ENCODE results near the gene GPR137C. TPM values are rescaled to one million over a fixed set of nuclear protein-coding genes. Genes with fewer than 3 reads are reported as not detected.
"Not testable (repeated sequence)": the region's sequence is repeated elsewhere in the genome, so short reads cannot be mapped to it uniquely, and the experiment has no call there.

The GPR137C gene
- total RNA-seq, 1 donor from 2014 or later, result 0.26 TPM

GRCh38 chr14:52553671-52554575 lies 1.3 kb downstream of the GPR137C start:
- peak; percentile 76 for FAIRE-seq
- TF ChIP-seq, protein P1, sequence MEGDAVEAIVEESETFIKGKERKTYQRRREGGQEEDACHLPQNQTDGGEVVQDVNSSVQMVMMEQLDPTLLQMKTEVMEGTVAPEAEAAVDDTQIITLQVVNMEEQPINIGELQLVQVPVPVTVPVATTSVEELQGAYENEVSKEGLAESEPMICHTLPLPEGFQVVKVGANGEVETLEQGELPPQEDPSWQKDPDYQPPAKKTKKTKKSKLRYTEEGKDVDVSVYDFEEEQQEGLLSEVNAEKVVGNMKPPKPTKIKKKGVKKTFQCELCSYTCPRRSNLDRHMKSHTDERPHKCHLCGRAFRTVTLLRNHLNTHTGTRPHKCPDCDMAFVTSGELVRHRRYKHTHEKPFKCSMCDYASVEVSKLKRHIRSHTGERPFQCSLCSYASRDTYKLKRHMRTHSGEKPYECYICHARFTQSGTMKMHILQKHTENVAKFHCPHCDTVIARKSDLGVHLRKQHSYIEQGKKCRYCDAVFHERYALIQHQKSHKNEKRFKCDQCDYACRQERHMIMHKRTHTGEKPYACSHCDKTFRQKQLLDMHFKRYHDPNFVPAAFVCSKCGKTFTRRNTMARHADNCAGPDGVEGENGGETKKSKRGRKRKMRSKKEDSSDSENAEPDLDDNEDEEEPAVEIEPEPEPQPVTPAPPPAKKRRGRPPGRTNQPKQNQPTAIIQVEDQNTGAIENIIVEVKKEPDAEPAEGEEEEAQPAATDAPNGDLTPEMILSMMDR (IDR thresholded peaks at IDR 0.05; ENCODE audit: insufficient read depth, low read length, severe bottlenecking), result no peak
- H3K36me3 ChIP-seq (ENCODE audit: control insufficient read depth, insufficient read depth, low read length), result no peaks in the 10 kb centered on the region
- DNase-seq (ENCODE audit: low read depth), result peak; percentile 86
- no peaks in the 10 kb centered on the region for H3K27me3 ChIP-seq (ENCODE audit: control insufficient read depth, insufficient read depth, low read length)
- peak overlapping the region; percentile 54 for H3K4me3 ChIP-seq (ENCODE audit: low read depth, low read length)

- Histone ChIP-seq H3K36me3 (ENCODE audit: control insufficient read depth, insufficient read depth, low read length) (no peaks in the 10 kb centered on the region), H3K27me3 (ENCODE audit: control insufficient read depth, insufficient read depth, low read length) (no peaks in the 10 kb centered on the region), H3K4me3 (ENCODE audit: low read depth, low read length) (no peak overlapping the region)
- FAIRE-seq (no peak), DNase-seq (ENCODE audit: low read depth) (no peak)
- TF ChIP-seq, protein P1 (IDR thresholded peaks at IDR 0.05; ENCODE audit: insufficient read depth, low read length, severe bottlenecking), result no peak
Observed at GRCh38 chr14:52558688-52559087, 6.1 kb downstream of the GPR137C start.

DNA sequence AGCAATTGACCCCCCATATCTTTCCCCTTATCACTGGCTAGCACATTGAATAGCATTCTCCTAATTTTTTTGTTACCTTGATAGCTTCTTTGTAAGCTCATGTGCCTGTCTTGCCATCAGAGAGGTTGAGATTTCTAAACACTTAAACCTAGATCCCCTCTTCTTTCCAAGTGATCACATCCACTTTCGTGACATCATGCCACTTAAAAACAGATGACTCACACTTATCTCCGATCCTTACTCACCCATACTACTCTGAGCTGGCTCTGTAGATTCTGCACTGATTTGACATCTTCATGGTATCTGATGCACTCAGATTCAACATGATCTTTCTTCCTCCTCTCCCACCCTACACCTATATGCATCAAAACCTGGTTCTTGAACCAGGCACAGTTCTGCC lies 10.5 kb downstream of the GPR137C start:
- Histone ChIP-seq H3K36me3 (ENCODE audit: control insufficient read depth, insufficient read depth, low read length) (no peaks in the 10 kb centered on the region), H3K4me3 (ENCODE audit: low read depth, low read length) (no peak overlapping the region), H3K27me3 (ENCODE audit: control insufficient read depth, insufficient read depth, low read length) (no peaks in the 10 kb centered on the region)
- DNase-seq (ENCODE audit: low read depth) (peak; percentile 69), FAIRE-seq (no peak)
- TF ChIP-seq, protein P1 (IDR thresholded peaks at IDR 0.05; ENCODE audit: insufficient read depth, low read length, severe bottlenecking), result no peak

- not testable (repeated sequence) for H3K4me3 ChIP-seq (ENCODE audit: low read depth, low read length); DNase-seq (ENCODE audit: low read depth); H3K36me3 ChIP-seq (ENCODE audit: control insufficient read depth, insufficient read depth, low read length); H3K27me3 ChIP-seq (ENCODE audit: control insufficient read depth, insufficient read depth, low read length); FAIRE-seq
Observed at GRCh38 chr14:52568454-52568853, 15.8 kb downstream of the GPR137C start.

DNA sequence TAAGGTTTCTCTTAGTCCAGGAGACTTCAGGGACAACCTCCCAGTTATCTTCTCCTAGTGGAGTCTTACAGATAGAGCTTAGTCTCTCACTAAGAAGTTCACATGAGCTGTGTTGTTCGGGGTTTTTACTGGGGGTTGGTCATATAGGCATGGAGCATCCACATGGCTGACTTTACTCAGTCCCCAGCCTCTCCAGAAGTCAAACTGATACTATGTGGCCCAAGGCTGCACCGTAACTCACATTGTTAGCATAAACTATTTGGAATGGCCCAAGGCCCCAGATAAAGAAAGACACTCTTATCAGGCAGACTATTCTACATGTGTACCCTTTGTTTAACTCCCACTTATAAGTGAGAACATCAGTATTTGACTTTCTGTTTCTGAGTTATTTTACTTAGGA lies 23.2 kb downstream of the GPR137C start:
- no peak for FAIRE-seq
- H3K36me3 ChIP-seq (ENCODE audit: control insufficient read depth, insufficient read depth, low read length), result no peaks in the 10 kb centered on the region
- no peak for DNase-seq (ENCODE audit: low read depth)
- no peak overlapping the region for H3K4me3 ChIP-seq (ENCODE audit: low read depth, low read length)
- no peaks in the 10 kb centered on the region for H3K27me3 ChIP-seq (ENCODE audit: control insufficient read depth, insufficient read depth, low read length)
- TF ChIP-seq, protein P1 (IDR thresholded peaks at IDR 0.05; ENCODE audit: insufficient read depth, low read length, severe bottlenecking), result no peak

DNA sequence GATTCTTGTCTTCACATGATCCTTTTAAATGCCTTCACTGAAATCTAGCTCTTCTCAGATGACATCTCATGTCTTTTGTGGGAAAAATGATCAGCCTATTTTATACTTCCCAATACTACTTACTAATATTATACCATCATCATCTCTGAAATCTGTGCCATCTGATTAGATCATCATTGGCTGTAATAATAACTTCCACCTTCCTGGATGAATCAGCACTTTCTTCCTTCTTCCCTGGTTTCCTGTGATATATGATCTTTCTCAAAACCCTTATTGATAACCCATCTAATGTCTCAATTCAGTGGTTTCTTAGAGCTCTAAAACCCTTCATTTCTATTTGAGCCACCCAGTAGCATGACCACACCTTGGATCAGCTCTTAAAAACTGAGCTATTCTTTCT lies 30.9 kb downstream of the GPR137C start:
- no peak for FAIRE-seq
- no peaks in the 10 kb centered on the region for H3K36me3 ChIP-seq (ENCODE audit: control insufficient read depth, insufficient read depth, low read length)
- H3K27me3 ChIP-seq (ENCODE audit: control insufficient read depth, insufficient read depth, low read length), result no peaks in the 10 kb centered on the region
- peak; percentile 67 for DNase-seq (ENCODE audit: low read depth)
- H3K4me3 ChIP-seq (ENCODE audit: low read depth, low read length), result no peak overlapping the region
- TF ChIP-seq, protein P1 (IDR thresholded peaks at IDR 0.05; ENCODE audit: insufficient read depth, low read length, severe bottlenecking), result no peak
